Measurements from ENCODE around the gene DPEP2NB. TPM values are rescaled to one million over a fixed set of nuclear protein-coding genes. Genes with fewer than 3 reads are reported as not detected.
"Not testable (repeated sequence)": the region's sequence is repeated elsewhere in the genome, so short reads cannot be mapped to it uniquely, and the experiment has no call there.

The DPEP2NB gene
- polyA plus RNA-seq, 4 donors = not detected

- DNase-seq (ENCODE audit: low read depth in 4 of 4, low spot score in 3 of 4) = no peak
These were observed 28.1 kb downstream of the DPEP2NB start for GRCh38 chr16:67987460-67988160.

GRCh38 chr16:67986949-67987348 lies 28.8 kb downstream of the DPEP2NB start:
- DNase-seq (ENCODE audit: low read depth in 4 of 4, low spot score in 3 of 4) = no peak

- no peak for DNase-seq (ENCODE audit: low read depth in 4 of 4, low spot score in 3 of 4)
These were observed 33.6 kb downstream of the DPEP2NB start for GRCh38 chr16:67982011-67982696.

- DNase-seq (ENCODE audit: low read depth in 4 of 4, low spot score in 3 of 4) = no peak
These were observed 35.6 kb downstream of the DPEP2NB start, which contains the start of gene DPEP3 for GRCh38 chr16:67979955-67980678. TSS of gene DPEP3 (minus strand) at chr16:67980499. CDS start at chr16:67980380, 119 bp downstream.

- no peak for DNase-seq (ENCODE audit: low read depth in 4 of 4, low spot score in 3 of 4)
These were observed 38.1 kb downstream of the DPEP2NB start for GRCh38 chr16:67977469-67978227.

GRCh38 chr16:67977005-67977404 lies 38.7 kb downstream of the DPEP2NB start:
- no peak for DNase-seq (ENCODE audit: low read depth in 4 of 4, low spot score in 3 of 4)

GRCh38 chr16:67976205-67976604 lies 39.5 kb downstream of the DPEP2NB start:
- DNase-seq (ENCODE audit: low read depth in 4 of 4, low spot score in 3 of 4) = no peak

- DNase-seq (ENCODE audit: low read depth in 4 of 4, low spot score in 3 of 4) = no peak
These were observed 40.2 kb downstream of the DPEP2NB start for GRCh38 chr16:67975321-67976105.

- not testable (repeated sequence) for DNase-seq (ENCODE audit: low read depth in 4 of 4, low spot score in 3 of 4)
These were observed 43.4 kb downstream of the DPEP2NB start for GRCh38 chr16:67972285-67972684.

GRCh38 chr16:67971111-67971510 lies 44.6 kb downstream of the DPEP2NB start:
- no peak for DNase-seq (ENCODE audit: low read depth in 4 of 4, low spot score in 3 of 4)

- no peak for DNase-seq (ENCODE audit: low read depth in 4 of 4, low spot score in 3 of 4)
These were observed 46.3 kb downstream of the DPEP2NB start for GRCh38 chr16:67969254-67970039.

GRCh38 chr16:67968400-67969253 lies 47.1 kb downstream of the DPEP2NB start, which contains the start of gene SLC12A4:
TSS of gene SLC12A4 (minus strand) at chr16:67968637. CDS start at chr16:67968553, 84 bp downstream.
- peak; percentile 69 to 86 (median 80) for DNase-seq (ENCODE audit: low read depth in 4 of 4, low spot score in 3 of 4)

GRCh38 chr16:67967958-67968399 lies 47.7 kb downstream of the DPEP2NB start:
- DNase-seq (ENCODE audit: low read depth in 4 of 4, low spot score in 3 of 4) = no peak

- no peak for DNase-seq (ENCODE audit: low read depth in 4 of 4, low spot score in 3 of 4)
These were observed 48.3 kb downstream of the DPEP2NB start for GRCh38 chr16:67967183-67967957.

- no peak for DNase-seq (ENCODE audit: low read depth in 4 of 4, low spot score in 3 of 4)
These were observed 49.0 kb downstream of the DPEP2NB start for GRCh38 chr16:67966549-67967182.

- no peak for DNase-seq (ENCODE audit: low read depth in 4 of 4, low spot score in 3 of 4)
These were observed 49.8 kb downstream of the DPEP2NB start for GRCh38 chr16:67965668-67966548.

All from left renal pelvis (tissue), 4 donors.